ENCODE data around the gene SGSH. TPM values are rescaled to one million over a fixed set of nuclear protein-coding genes. Genes with fewer than 3 reads are reported as not detected.
A peak's percentile ranks its signal among the peaks of the same experiment; 100 is the strongest.

SGSH gene
- total RNA-seq, 2 donors from 2014 or later: 40.4 to 42.5 TPM

DNA sequence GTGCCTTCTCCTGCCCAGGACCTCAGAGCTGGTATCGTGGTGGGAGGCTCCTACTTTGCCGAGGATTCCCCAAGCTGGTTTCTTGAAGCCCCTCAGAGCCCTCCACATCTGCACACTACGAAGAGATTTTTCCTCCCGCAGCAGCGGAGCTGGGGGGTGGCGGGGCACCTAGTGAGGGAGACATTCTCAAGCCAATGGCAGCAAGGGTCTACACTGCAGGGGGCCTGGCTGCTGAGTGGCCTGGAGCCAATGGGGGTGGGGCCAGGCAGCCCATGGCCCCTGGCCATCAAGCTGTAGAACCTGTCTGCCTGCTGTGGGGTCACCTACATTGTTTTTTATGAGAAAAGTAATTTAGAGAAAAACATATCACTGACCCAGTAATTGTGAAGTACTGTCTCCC lies 5.1 kb upstream of the SGSH start:
- Histone ChIP-seq H3K27me3 (ENCODE audit: control insufficient read depth, insufficient read depth, low read length, poor library complexity, severe bottlenecking) (no peaks in the 10 kb centered on the region), H3K9me3 (ENCODE audit: control insufficient read depth, low read length) (no peaks in the 10 kb centered on the region), H3K27ac (ENCODE audit: low read depth, low read length) (no peak overlapping the region), H3K9ac (ENCODE audit: extremely low read depth, low read length, poor library complexity, severe bottlenecking) (no peak overlapping the region), H3K4me3 (ENCODE audit: low read length) (no peak overlapping the region), H3K36me3 (ENCODE audit: control insufficient read depth, insufficient read depth, low read length) (peaks cover 42% of the 10 kb centered on the region), H3K4me1 (ENCODE audit: control insufficient read depth, insufficient read depth, low read length) (no peaks in the 10 kb centered on the region)
- Mint-ChIP-seq H3K9me3 (peaks cover 2% of the 10 kb centered on the region), H3K27me3 (ENCODE audit: insufficient read depth) (no peaks in the 10 kb centered on the region), H3K4me3 (no peak overlapping the region), H3K4me1 (peaks cover 13% of the 10 kb centered on the region), H3K27ac (no peak overlapping the region), H3K36me3 (ENCODE audit: low read depth) (peaks cover 40% of the 10 kb centered on the region)
- DNase-seq: peak; percentile 77
- TF ChIP-seq, protein P1, sequence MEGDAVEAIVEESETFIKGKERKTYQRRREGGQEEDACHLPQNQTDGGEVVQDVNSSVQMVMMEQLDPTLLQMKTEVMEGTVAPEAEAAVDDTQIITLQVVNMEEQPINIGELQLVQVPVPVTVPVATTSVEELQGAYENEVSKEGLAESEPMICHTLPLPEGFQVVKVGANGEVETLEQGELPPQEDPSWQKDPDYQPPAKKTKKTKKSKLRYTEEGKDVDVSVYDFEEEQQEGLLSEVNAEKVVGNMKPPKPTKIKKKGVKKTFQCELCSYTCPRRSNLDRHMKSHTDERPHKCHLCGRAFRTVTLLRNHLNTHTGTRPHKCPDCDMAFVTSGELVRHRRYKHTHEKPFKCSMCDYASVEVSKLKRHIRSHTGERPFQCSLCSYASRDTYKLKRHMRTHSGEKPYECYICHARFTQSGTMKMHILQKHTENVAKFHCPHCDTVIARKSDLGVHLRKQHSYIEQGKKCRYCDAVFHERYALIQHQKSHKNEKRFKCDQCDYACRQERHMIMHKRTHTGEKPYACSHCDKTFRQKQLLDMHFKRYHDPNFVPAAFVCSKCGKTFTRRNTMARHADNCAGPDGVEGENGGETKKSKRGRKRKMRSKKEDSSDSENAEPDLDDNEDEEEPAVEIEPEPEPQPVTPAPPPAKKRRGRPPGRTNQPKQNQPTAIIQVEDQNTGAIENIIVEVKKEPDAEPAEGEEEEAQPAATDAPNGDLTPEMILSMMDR (conservative IDR thresholded peaks at IDR 0.05): no peak
- WGBS, 2 experiments (ENCODE audit: insufficient coverage in 1 of 2, insufficient read length in 1 of 2): 82 to 94% methylated on average over 3 to 6 of the region's 6 CpGs

DNA sequence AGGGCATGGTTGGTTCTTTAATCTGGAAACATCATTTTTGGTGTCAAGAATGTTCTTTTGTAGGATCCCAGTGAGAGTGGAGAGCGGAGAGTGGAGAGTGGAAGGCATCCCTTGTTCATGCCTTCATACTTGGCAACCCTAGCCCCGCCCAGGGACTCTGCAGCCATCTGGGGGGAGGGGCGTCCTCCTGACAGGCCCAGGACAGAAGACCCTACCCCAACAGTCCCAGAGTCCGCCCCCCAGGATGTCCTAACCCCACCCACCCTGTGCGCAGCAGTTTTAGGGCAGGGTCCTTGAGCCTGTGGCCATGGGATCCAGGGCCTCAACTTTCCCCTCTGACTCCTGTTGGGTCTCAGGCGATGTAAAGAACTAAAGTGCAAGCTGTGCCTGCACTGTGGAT lies 4.5 kb upstream of the SGSH start:
- no peak overlapping the region for H3K27ac Mint-ChIP-seq
- Histone ChIP-seq H3K4me1 (ENCODE audit: control insufficient read depth, insufficient read depth, low read length) (no peaks in the 10 kb centered on the region), H3K9ac (ENCODE audit: extremely low read depth, low read length, poor library complexity, severe bottlenecking) (no peak overlapping the region), H3K4me3 (ENCODE audit: low read length) (no peak overlapping the region), H3K27ac (ENCODE audit: low read depth, low read length) (no peak overlapping the region), H3K9me3 (ENCODE audit: control insufficient read depth, low read length) (no peaks in the 10 kb centered on the region), H3K36me3 (ENCODE audit: control insufficient read depth, insufficient read depth, low read length) (peaks cover 40% of the 10 kb centered on the region), H3K27me3 (ENCODE audit: control insufficient read depth, insufficient read depth, low read length, poor library complexity, severe bottlenecking) (no peaks in the 10 kb centered on the region)
- no peak for DNase-seq
- 89 to 100% methylated on average over 1 to 6 of the region's 6 CpGs for WGBS, 2 experiments (ENCODE audit: insufficient coverage in 1 of 2, insufficient read length in 1 of 2)
- H3K27me3 Mint-ChIP-seq (ENCODE audit: insufficient read depth): no peaks in the 10 kb centered on the region
- no peaks in the 10 kb centered on the region for H3K9me3 Mint-ChIP-seq
- H3K4me3 Mint-ChIP-seq: no peak overlapping the region
- peaks cover 37% of the 10 kb centered on the region for H3K36me3 Mint-ChIP-seq (ENCODE audit: low read depth)
- peaks cover 13% of the 10 kb centered on the region for H3K4me1 Mint-ChIP-seq
- TF ChIP-seq, protein P1 (conservative IDR thresholded peaks at IDR 0.05): no peak

DNA sequence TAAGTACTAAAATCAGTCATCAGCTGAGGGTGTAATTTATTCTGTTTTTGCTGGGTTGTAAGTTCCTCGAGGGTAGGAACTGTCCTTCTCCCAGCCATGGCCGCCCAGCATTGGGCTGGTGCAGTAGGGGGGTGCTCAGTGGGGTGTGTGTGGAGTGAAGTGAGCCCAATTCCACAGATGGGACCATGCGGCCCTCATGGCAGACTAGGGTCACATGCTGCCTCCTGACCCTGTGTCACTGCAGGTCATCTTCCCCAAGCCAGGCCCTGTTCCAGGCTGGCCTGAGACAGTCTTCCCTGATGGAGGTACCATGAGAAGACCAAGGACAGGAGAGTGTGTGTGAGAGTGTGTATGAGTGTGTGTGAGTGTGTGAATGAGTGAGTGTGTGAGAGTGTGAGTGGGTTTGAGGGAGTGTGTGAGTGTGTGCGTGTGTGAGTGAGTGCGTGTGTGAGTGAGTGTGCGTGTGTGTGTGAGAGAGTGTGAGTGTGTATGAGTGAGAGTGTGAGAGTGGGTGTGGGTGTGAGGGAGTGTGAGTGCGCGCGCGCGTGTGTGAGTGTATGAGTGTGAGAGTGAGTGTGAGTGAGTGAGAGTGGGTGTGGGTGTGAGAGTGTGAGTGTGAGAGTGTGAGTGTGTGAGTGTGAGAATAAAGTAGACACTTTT lies 3.8 kb upstream of the SGSH start:
- Histone ChIP-seq H3K27me3 (ENCODE audit: control insufficient read depth, insufficient read depth, low read length, poor library complexity, severe bottlenecking) (no peaks in the 10 kb centered on the region), H3K4me3 (ENCODE audit: low read length) (no peak overlapping the region), H3K9me3 (ENCODE audit: control insufficient read depth, low read length) (no peaks in the 10 kb centered on the region), H3K9ac (ENCODE audit: extremely low read depth, low read length, poor library complexity, severe bottlenecking) (no peak overlapping the region), H3K27ac (ENCODE audit: low read depth, low read length) (no peak overlapping the region), H3K4me1 (ENCODE audit: control insufficient read depth, insufficient read depth, low read length) (no peaks in the 10 kb centered on the region), H3K36me3 (ENCODE audit: control insufficient read depth, insufficient read depth, low read length) (peaks cover 35% of the 10 kb centered on the region)
- Mint-ChIP-seq H3K4me3 (no peak overlapping the region), H3K4me1 (peaks cover 17% of the 10 kb centered on the region), H3K27ac (no peak overlapping the region), H3K36me3 (ENCODE audit: low read depth) (peaks cover 31% of the 10 kb centered on the region), H3K27me3 (ENCODE audit: insufficient read depth) (no peaks in the 10 kb centered on the region), H3K9me3 (no peaks in the 10 kb centered on the region)
- no peak for DNase-seq
- TF ChIP-seq, protein P1 (conservative IDR thresholded peaks at IDR 0.05): no peak
- 83 to 86% methylated on average over 8 to 11 of the region's 11 CpGs for WGBS, 2 experiments (ENCODE audit: insufficient coverage in 1 of 2, insufficient read length in 1 of 2)
